Ishikawa (cell line): ENCODE measurements around the gene SMARCD3.
A peak's percentile ranks its signal among the peaks of the same experiment; 100 is the strongest.

Experiments used
- CEBPB ChIP-seq: IDR thresholded peaks from 2 replicates; pipeline ENCODE4 v1.6.1; 2012
- CREB1 ChIP-seq: IDR thresholded peaks from 2 replicates; pipeline ENCODE4 v1.6.1; 2012; ENCODE audit warnings: low read depth
- EGR1 ChIP-seq: IDR thresholded peaks from 2 replicates; pipeline ENCODE4 v1.6.1; 2012
- EP300 ChIP-seq: IDR thresholded peaks from 2 replicates; pipeline ENCODE4 v1.6.1; 2012; ENCODE audit warnings: borderline replicate concordance
- FOXM1 ChIP-seq: IDR thresholded peaks from 2 replicates; pipeline ENCODE4 v1.6.1; 2012; ENCODE audit warnings: low read depth, borderline replicate concordance
- MAX ChIP-seq: IDR thresholded peaks from 2 replicates; pipeline ENCODE4 v1.6.1; 2012
- NFIC ChIP-seq: IDR thresholded peaks from 2 replicates; pipeline ENCODE4 v1.6.1; 2012
- RAD21 ChIP-seq: IDR thresholded peaks from 2 replicates; pipeline ENCODE4 v1.6.1; 2012; ENCODE audit warnings: low read depth
- REST ChIP-seq: IDR thresholded peaks from 2 replicates; pipeline ENCODE4 v1.6.1; 2012; ENCODE audit warnings: low read depth, mild to moderate bottlenecking
- TAF1 ChIP-seq: IDR thresholded peaks from 2 replicates; pipeline ENCODE4 v1.6.1; 2012; ENCODE audit warnings: low read depth, mild to moderate bottlenecking
- TCF12 ChIP-seq: IDR thresholded peaks from 2 replicates; pipeline ENCODE4 v1.6.1; 2012; ENCODE audit warnings: low read depth
- TEAD4 ChIP-seq: IDR thresholded peaks from 2 replicates; pipeline ENCODE4 v1.6.1; 2012
- USF1 ChIP-seq: IDR thresholded peaks from 2 replicates; pipeline ENCODE4 v1.6.1; 2012
- YY1 ChIP-seq: IDR thresholded peaks from 2 replicates; pipeline ENCODE4 v1.6.1; 2012; ENCODE audit warnings: low read depth
- ZBTB7A ChIP-seq: IDR thresholded peaks from 2 replicates; pipeline ENCODE4 v1.6.1; 2012; ENCODE audit warnings: low read depth

The SMARCD3 gene

GRCh38 chr7:151246851-151247580 is 1.5 kb downstream of the SMARCD3 start:
- no peak for TF ChIP-seq CEBPB
- no peak for TF ChIP-seq FOXM1
- TF ChIP-seq RAD21, result no peak
- no peak for TF ChIP-seq NFIC
- TF ChIP-seq CREB1, result no peak
- no peak for TF ChIP-seq MAX

- TF ChIP-seq YY1 (no peak), TAF1 (no peak), NFIC (no peak), REST (no peak), TCF12 (no peak), CEBPB (no peak), ZBTB7A (no peak), MAX (no peak), RAD21 (no peak), USF1 (no peak), FOXM1 (no peak), TEAD4 (no peak), CREB1 (no peak)
Observed at GRCh38 chr7:151246102-151246850, 2.2 kb downstream of the SMARCD3 start.

- TF ChIP-seq EGR1 (peak; percentile 79), RAD21 (peak; percentile 23; the same call in 1 of the 2 replicates), FOXM1 (no peak)
Observed at GRCh38 chr7:151245360-151246101, 3.0 kb downstream of the SMARCD3 start.

- TF ChIP-seq TAF1, result no peak
- no peak for TF ChIP-seq ZBTB7A
- TF ChIP-seq CREB1, result no peak
- no peak for TF ChIP-seq TEAD4
- TF ChIP-seq MAX, result no peak
- no peak for TF ChIP-seq NFIC
- no peak for TF ChIP-seq EGR1
- TF ChIP-seq REST, result no peak
- no peak for TF ChIP-seq RAD21
- TF ChIP-seq CEBPB, result no peak
- no peak for TF ChIP-seq EP300
- no peak for TF ChIP-seq USF1
- TF ChIP-seq FOXM1, result no peak
Observed at GRCh38 chr7:151244841-151245346, 3.6 kb downstream of the SMARCD3 start.

- no peak for TF ChIP-seq CEBPB
- no peak for TF ChIP-seq EP300
- peak; percentile 49; the same call in 1 of the 2 replicates for TF ChIP-seq RAD21
- no peak for TF ChIP-seq TEAD4
- TF ChIP-seq EGR1, result no peak
- TF ChIP-seq TAF1, result no peak
- TF ChIP-seq YY1, result no peak
- no peak for TF ChIP-seq ZBTB7A
Observed at GRCh38 chr7:151244196-151244840, 4.2 kb downstream of the SMARCD3 start.
